ENCODE measurements around the gene PTPRK.

PTPRK gene

GRCh38 chr6:128278836-128279235, 241.6 kb downstream of the PTPRK start:
- TF ChIP-seq ARNTL (CRISPR knock-in tag; IDR thresholded peaks at IDR 0.05; ENCODE audit: borderline replicate concordance, low read depth), result no peak
- TF ChIP-seq PPARA (CRISPR knock-in tag; IDR thresholded peaks at IDR 0.05; ENCODE audit: borderline replicate concordance), result no peak
- no peak for TF ChIP-seq ZFP30 (CRISPR knock-in tag; IDR thresholded peaks at IDR 0.05)
- no peak for TF ChIP-seq ZNF70 (CRISPR knock-in tag; IDR thresholded peaks at IDR 0.05)
- TF ChIP-seq TCF4 (CRISPR knock-in tag; IDR thresholded peaks at IDR 0.05; ENCODE audit: borderline replicate concordance), result no peak
- TF ChIP-seq ZNF8 (CRISPR knock-in tag; IDR thresholded peaks at IDR 0.05), result no peak
- TF ChIP-seq OSR1 (CRISPR knock-in tag; IDR thresholded peaks at IDR 0.05), result no peak
- no peak for TF ChIP-seq GLIS3 (CRISPR knock-in tag; IDR thresholded peaks at IDR 0.05)
- no peak for TF ChIP-seq POU6F1 (CRISPR knock-in tag; IDR thresholded peaks at IDR 0.05; ENCODE audit: borderline replicate concordance, low read depth)
- no peak for TF ChIP-seq ISL1 (CRISPR knock-in tag; IDR thresholded peaks at IDR 0.05)
- TF ChIP-seq CSDC2 (CRISPR knock-in tag; IDR thresholded peaks at IDR 0.05), result no peak
- no peak for TF ChIP-seq CREB5 (CRISPR knock-in tag; IDR thresholded peaks at IDR 0.05; ENCODE audit: low read depth)
- ATAC-seq, result no peak

GRCh38 chr6:128277379-128277778, 243.0 kb downstream of the PTPRK start:
- ATAC-seq, result no peak
- TF ChIP-seq CSDC2 (CRISPR knock-in tag; IDR thresholded peaks at IDR 0.05) (no peak), ZC3H10 (CRISPR knock-in tag; IDR thresholded peaks at IDR 0.05) (no peak), TSHZ2 (CRISPR knock-in tag; IDR thresholded peaks at IDR 0.05) (no peak), CSRNP3 (CRISPR knock-in tag; IDR thresholded peaks at IDR 0.05) (no peak), ZNF8 (CRISPR knock-in tag; IDR thresholded peaks at IDR 0.05) (no peak)

GRCh38 chr6:128276311-128276710, 244.1 kb downstream of the PTPRK start:
- ATAC-seq, result no peak
- TF ChIP-seq ZNF70 (CRISPR knock-in tag; IDR thresholded peaks at IDR 0.05) (no peak), ZFP3 (CRISPR knock-in tag; IDR thresholded peaks at IDR 0.05) (no peak), OSR1 (CRISPR knock-in tag; IDR thresholded peaks at IDR 0.05) (no peak), CSDC2 (CRISPR knock-in tag; IDR thresholded peaks at IDR 0.05) (no peak), ISL1 (CRISPR knock-in tag; IDR thresholded peaks at IDR 0.05) (no peak), ZFP30 (CRISPR knock-in tag; IDR thresholded peaks at IDR 0.05) (no peak), ZNF8 (CRISPR knock-in tag; IDR thresholded peaks at IDR 0.05) (no peak), TSHZ2 (CRISPR knock-in tag; IDR thresholded peaks at IDR 0.05) (no peak), GLIS3 (CRISPR knock-in tag; IDR thresholded peaks at IDR 0.05) (no peak), ESRRG (CRISPR knock-in tag; IDR thresholded peaks at IDR 0.05) (no peak), ZC3H10 (CRISPR knock-in tag; IDR thresholded peaks at IDR 0.05) (no peak), CSRNP3 (CRISPR knock-in tag; IDR thresholded peaks at IDR 0.05) (no peak), BACH2 (CRISPR knock-in tag; IDR thresholded peaks at IDR 0.05; ENCODE audit: borderline replicate concordance) (no peak)

Data from SK-N-SH treated with all-trans-retinoic acid at 6 μM for 48 hours (cell line).